Measurements from ENCODE around the gene PXYLP1. TPM values are rescaled to one million over a fixed set of nuclear protein-coding genes. Genes with fewer than 3 reads are reported as not detected.

Gene PXYLP1
- total RNA-seq, 2 experiments from 2014 or later, result 3.6 to 4.2 TPM

- BruUV-seq (replicated peaks), result no TSS peak
- H3K4me1 ChIP-seq (ENCODE audit: insufficient read depth, low read length, poor library complexity, severe bottlenecking), result no peaks in the 10 kb centered on the region
- TF ChIP-seq CTCF (conservative IDR thresholded peaks at IDR 0.05; ENCODE audit: low read length) (no peak), EZH2phosphoT487 (IDR thresholded peaks at IDR 0.05; ENCODE audit: borderline replicate concordance, low read depth, low read length) (no peak)
- H4K20me1 ChIP-seq (ENCODE audit: insufficient read depth, low read length), result no peaks in the 10 kb centered on the region
- no peak overlapping the region for H3K27ac ChIP-seq (ENCODE audit: low read depth, low read length, poor library complexity, severe bottlenecking)
- H3K9me3 ChIP-seq (ENCODE audit: low read length), result no peaks in the 10 kb centered on the region
- H3K4me2 ChIP-seq (ENCODE audit: low read length), result no peak overlapping the region
- H3K36me3 ChIP-seq (ENCODE audit: insufficient read depth, low read length), result no peaks in the 10 kb centered on the region
- H3K9me2 ChIP-seq (ENCODE audit: insufficient read depth, low read length), result no peaks in the 10 kb centered on the region
- H3K79me2 ChIP-seq (ENCODE audit: insufficient read depth, low read depth, low read length), result no peaks in the 10 kb centered on the region
- no peak for DNase-seq (ENCODE audit: low spot score)
- POLR2A ChIA-PET, result interaction anchor here (0.5 to 1.3 kb wide), 5 partner anchors 9 to 206 kb away, joined by 3 to 5 read pairs (median 3); no protein-coding TSS in a partner anchor
- intact Hi-C loops (cut with micrococcal nuclease; ENCODE audit: unreplicated experiment), result no loop called here
- H3K4me3 ChIP-seq (ENCODE audit: low read depth, low read length, poor library complexity, severe bottlenecking), result no peak overlapping the region
- no peak overlapping the region for H2AFZ ChIP-seq (ENCODE audit: low read length)
- CTCF ChIA-PET (ENCODE audit: unreplicated experiment), result no interaction called here
Observed at GRCh38 chr3:141236361-141236760, 4.7 kb downstream of the PXYLP1 start.

GRCh38 chr3:141237701-141238521 lies 6.3 kb downstream of the PXYLP1 start:
- POLR2A ChIA-PET, result interaction anchor here (0.6 kb wide), 1 partner anchor 606 kb away, joined by 3 read pairs; no protein-coding TSS in a partner anchor
- Histone ChIP-seq H3K9me2 (ENCODE audit: insufficient read depth, low read length) (no peaks in the 10 kb centered on the region), H3K4me1 (ENCODE audit: insufficient read depth, low read length, poor library complexity, severe bottlenecking) (no peaks in the 10 kb centered on the region), H3K36me3 (ENCODE audit: insufficient read depth, low read length) (no peaks in the 10 kb centered on the region), H3K27ac (ENCODE audit: low read depth, low read length, poor library complexity, severe bottlenecking) (no peak overlapping the region), H3K4me2 (ENCODE audit: low read length) (no peak overlapping the region), H2AFZ (ENCODE audit: low read length) (no peak overlapping the region), H4K20me1 (ENCODE audit: insufficient read depth, low read length) (no peaks in the 10 kb centered on the region), H3K79me2 (ENCODE audit: insufficient read depth, low read depth, low read length) (no peaks in the 10 kb centered on the region), H3K4me3 (ENCODE audit: low read depth, low read length, poor library complexity, severe bottlenecking) (no peak overlapping the region), H3K9me3 (ENCODE audit: low read length) (no peaks in the 10 kb centered on the region)
- intact Hi-C loops (cut with micrococcal nuclease; ENCODE audit: unreplicated experiment), result no loop called here
- CTCF ChIA-PET (ENCODE audit: unreplicated experiment), result no interaction called here
- TF ChIP-seq CTCF (conservative IDR thresholded peaks at IDR 0.05; ENCODE audit: low read length) (no peak), EZH2phosphoT487 (IDR thresholded peaks at IDR 0.05; ENCODE audit: borderline replicate concordance, low read depth, low read length) (no peak)
- DNase-seq (ENCODE audit: low spot score), result no peak
- no TSS peak for BruUV-seq (replicated peaks)

Measured in OCI-LY7 (cell line).